GM18519 (cell line): ENCODE data around the gene A4GNT.

ENCODE experiments used
- ATAC-seq: cut with Tn5 transposase; IDR thresholded peaks from one replicate; pipeline ENCODE4 v1.9.1; 2021; ENCODE audit warnings: mild to moderate bottlenecking, moderate library complexity; ENCODE audit not compliant: unreplicated experiment, low FRiP score

Gene A4GNT

GRCh38 chr3:138081371-138082084 is 50.7 kb downstream of the A4GNT start:
- no peak for ATAC-seq

DNA sequence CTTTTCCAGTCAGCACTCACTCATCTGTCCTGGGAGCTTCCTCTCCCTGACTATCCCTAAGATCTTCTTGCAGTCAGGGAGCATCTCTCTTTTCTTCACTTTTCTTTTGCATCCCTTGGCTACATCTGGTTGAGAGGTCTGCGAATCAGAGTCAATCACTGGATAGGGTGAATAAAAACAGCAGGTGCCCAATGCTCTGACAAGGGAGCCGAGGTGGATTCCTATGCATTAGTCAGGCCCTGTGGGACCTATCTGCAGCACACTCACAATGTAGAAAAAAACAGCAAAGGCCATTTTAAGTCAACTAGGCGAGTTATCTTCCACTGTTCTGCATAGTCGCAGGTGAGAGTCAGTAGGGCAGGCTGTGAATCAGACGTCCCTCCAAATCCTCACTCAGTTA is 52.3 kb downstream of the A4GNT start:
- ATAC-seq: no peak

DNA sequence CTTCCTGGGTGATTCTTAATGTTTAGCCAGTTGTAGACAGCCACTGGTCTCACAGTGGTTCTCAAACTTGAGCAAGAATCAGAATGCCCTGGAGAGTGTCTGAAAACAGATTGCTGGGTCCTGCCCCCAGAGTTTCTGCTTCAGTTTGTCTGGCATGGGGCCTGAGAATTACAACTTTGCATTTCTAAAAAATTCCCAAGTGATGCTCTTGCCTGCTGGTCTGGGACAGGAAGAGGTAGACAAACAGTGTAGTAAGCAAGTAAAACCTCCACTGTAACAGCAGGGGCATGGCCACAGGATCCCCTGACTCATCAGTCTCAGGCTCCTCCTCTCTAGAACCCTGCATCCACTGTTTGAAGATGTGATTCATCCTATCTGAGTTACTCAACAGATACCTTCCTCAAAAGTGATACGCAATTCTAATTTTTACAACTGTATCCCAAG is 53.3 kb downstream of the A4GNT start:
- no peak for ATAC-seq

GRCh38 chr3:138078096-138078495 is 54.1 kb downstream of the A4GNT start:
- no peak for ATAC-seq
